CD4-positive, CD25-positive, alpha-beta regulatory T cell (primary cell): ENCODE results near the gene NANOS2. TPM values are rescaled to one million over a fixed set of nuclear protein-coding genes. Genes with fewer than 3 reads are reported as not detected.

Experiments used
- ATAC-seq, 2 donors: fragments of 150-1000 bp; cut with Tn5 transposase; one replicate each; pipeline ENCODE4 v1.10.0; 2021; ENCODE audit warnings: low read depth in 2 of 2, moderate number of reproducible peaks in 2 of 2, moderate library complexity in 1 of 2
- DNase-seq, 3 donors: peaks; one replicate each; pipeline versions ENCODE4 v3.0.0 to v3.0.0-alpha.2; 2012 to 2022; ENCODE audit warnings: mixed read lengths in 1 of 3
- H3K27ac ChIP-seq: one replicate; pipeline ENCODE4 v1.7.0; 2013; ENCODE audit warnings: mild to moderate bottlenecking, low read length; ENCODE audit not compliant: insufficient read depth, poor library complexity, severe bottlenecking
- H3K27me3 ChIP-seq: one replicate; pipeline ENCODE4 v1.7.0; 2013; ENCODE audit warnings: low read length; ENCODE audit not compliant: control insufficient read depth, insufficient read depth
- H3K36me3 ChIP-seq: one replicate; pipeline ENCODE4 v1.7.0; 2013; ENCODE audit warnings: mild to moderate bottlenecking, low read length, moderate library complexity; ENCODE audit not compliant: control insufficient read depth, insufficient read depth
- H3K4me1 ChIP-seq: 2 replicates; pipeline ENCODE4 v1.7.0; 2013; ENCODE audit warnings: mild to moderate bottlenecking, low read length; ENCODE audit not compliant: insufficient read depth, control insufficient read depth, poor library complexity, severe bottlenecking
- H3K4me3 ChIP-seq: one replicate; pipeline ENCODE4 v1.7.0; 2013; ENCODE audit warnings: low read depth, mild to moderate bottlenecking, low read length, moderate library complexity
- H3K9me3 ChIP-seq, 2 experiments: 1 replicate in 1 of 2; 2 replicates in 1 of 2; pipeline ENCODE4 v1.7.0; 2013; ENCODE audit warnings: low read length in 2 of 2, mild to moderate bottlenecking in 1 of 2, moderate library complexity in 1 of 2; ENCODE audit not compliant: control insufficient read depth in 2 of 2
- H3K27ac Mint-ChIP-seq, 3 donors: one replicate each; pipeline ENCODE4 v1.8.0; 2020 to 2022; ENCODE audit warnings: mild to moderate bottlenecking in 3 of 3, mixed read lengths in 3 of 3, moderate library complexity in 2 of 3
- H3K27me3 Mint-ChIP-seq: one replicate; pipeline ENCODE4 v1.8.0; 2022; ENCODE audit warnings: mild to moderate bottlenecking, mixed read lengths
- H3K36me3 Mint-ChIP-seq: one replicate; pipeline ENCODE4 v1.8.0; 2020; ENCODE audit warnings: mixed read lengths
- H3K4me1 Mint-ChIP-seq, 4 donors: one replicate each; pipeline ENCODE4 v1.8.0; 2020 to 2022; ENCODE audit warnings: mixed read lengths in 4 of 4, mild to moderate bottlenecking in 1 of 4
- H3K4me3 Mint-ChIP-seq, 4 donors: one replicate each; pipeline ENCODE4 v1.8.0; 2020 to 2022; ENCODE audit warnings: mild to moderate bottlenecking in 4 of 4, mixed read lengths in 4 of 4, moderate library complexity in 3 of 4
- H3K9me3 Mint-ChIP-seq, 7 donors: one replicate each; pipeline ENCODE4 v1.8.0; 2020 to 2022; ENCODE audit warnings: mixed read lengths in 7 of 7, mild to moderate bottlenecking in 3 of 7, moderate library complexity in 2 of 7
- polyA plus RNA-seq, 4 donors: library from polyadenylated mRNA; unstranded; fragments of 300-500 nt; fragmentation: Illumina TruSeq; gene quantifications; one replicate each; pipeline ENCODE4 v1.2.3, GENCODE V29; 2021
- total RNA-seq: library from RNA; stranded (reverse); gene quantifications from one replicate; pipeline ENCODE4 v1.2.3, GENCODE V29; 2022

NANOS2 gene
- total and polyA plus RNA-seq, 5 donors from 2014 or later = not detected

DNA sequence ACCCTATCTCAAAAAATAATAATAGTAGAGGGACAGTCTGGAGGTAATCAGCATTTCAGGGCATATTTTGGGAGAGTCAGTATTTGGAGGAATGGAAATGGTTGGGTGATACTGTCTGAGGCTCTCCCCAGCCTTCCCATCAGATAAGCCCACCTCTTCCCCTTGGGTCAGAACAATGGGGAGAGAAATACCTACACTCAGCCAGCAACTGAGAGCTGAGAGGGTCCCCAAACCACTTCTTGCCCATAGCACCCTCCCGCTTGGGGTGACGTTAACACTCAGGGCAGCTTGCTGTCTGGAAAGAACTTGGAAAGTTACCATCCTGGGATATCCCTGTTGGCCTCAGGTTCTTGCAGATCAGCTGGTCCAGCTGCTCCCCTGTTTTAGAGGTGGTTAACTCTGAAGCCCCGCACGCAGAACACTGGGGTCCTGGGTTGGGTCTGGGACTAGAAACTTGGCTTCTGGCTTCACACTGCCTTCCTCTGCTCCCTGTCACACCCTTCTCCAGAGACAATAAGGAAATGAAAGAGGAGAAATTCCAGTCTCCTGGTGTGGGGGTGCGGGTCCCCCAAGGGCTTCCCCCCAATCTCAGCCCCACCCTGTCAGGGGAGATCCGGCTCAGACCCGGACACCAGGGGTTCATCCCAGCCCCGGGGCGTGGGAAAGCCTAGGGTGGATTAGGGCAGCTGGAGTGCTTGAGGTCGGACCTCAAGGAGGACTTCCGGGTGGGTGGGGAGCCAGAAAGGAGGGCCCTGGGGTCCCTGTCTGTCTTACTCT, 48.0 kb downstream of the NANOS2 start:
- Histone ChIP-seq H3K27me3 (no peaks in the 10 kb centered on the region), H3K4me1 (peaks cover 25% of the 10 kb centered on the region), H3K36me3 (no peaks in the 10 kb centered on the region), H3K9me3 (no peaks in the 10 kb centered on the region), H3K27ac (no peak overlapping the region), H3K4me3 (no peak overlapping the region)
- Mint-ChIP-seq H3K36me3 (no peaks in the 10 kb centered on the region), H3K9me3 (peaks cover 0 to 5% (median 0%) of the 10 kb centered on the region in 7 donors), H3K27ac (no peak overlapping the region), H3K4me3 (peak overlapping the region in 1 of 4 donors; percentile 20), H3K27me3 (peaks cover 34% of the 10 kb centered on the region), H3K4me1 (peaks cover 0 to 26% (median 13%) of the 10 kb centered on the region in 4 donors)
- no peak for ATAC-seq
- no peak for DNase-seq

DNA sequence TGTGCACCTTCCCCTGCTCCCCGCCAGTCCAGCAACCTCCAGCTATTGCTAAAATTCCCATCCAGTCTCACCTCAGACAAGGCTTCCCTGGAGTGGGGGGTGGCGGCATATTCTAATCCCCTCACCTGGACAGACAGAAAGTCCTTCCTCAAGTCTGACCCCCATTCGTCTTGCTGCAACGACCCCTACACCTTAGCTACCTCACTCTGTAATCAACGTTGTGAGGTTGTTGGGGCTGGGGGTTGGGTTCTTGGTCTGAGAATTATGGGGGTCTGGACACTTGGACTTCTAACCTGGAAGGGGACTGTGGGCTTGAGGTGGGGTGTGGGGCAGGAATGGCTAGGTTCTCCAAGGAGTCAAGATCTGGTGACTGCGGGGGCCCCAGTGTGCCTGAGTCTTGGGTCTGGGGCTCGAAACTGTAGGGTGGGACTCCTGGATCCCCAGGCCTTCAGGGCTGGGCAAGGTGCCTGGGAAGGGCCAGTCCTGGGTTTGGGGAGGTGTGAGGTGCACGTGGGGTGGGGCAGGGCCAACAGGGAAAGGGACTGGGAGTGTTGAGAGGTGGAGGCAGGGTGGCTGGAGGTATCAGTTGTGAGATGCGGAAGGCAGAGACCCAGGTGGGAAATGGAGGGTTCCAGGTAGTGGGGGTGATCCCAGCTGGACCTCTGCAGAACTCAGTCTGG, 49.2 kb downstream of the NANOS2 start:
- peaks cover 0 to 32% (median 19%) of the 10 kb centered on the region in 4 donors for H3K4me1 Mint-ChIP-seq
- H3K9me3 ChIP-seq = no peaks in the 10 kb centered on the region
- H3K27ac ChIP-seq = no peak overlapping the region
- peaks cover 0 to 5% (median 0%) of the 10 kb centered on the region in 7 donors for H3K9me3 Mint-ChIP-seq
- peaks cover 34% of the 10 kb centered on the region for H3K27me3 Mint-ChIP-seq
- ATAC-seq (no peak), DNase-seq (no peak)
- peaks cover 25% of the 10 kb centered on the region for H3K4me1 ChIP-seq
- peak overlapping the region; percentile 3 to 67 (median 30) for H3K4me3 Mint-ChIP-seq
- H3K36me3 Mint-ChIP-seq = no peaks in the 10 kb centered on the region
- peak overlapping the region in 1 of 3 donors; percentile 74 for H3K27ac Mint-ChIP-seq
- H3K36me3 ChIP-seq = peaks cover 2% of the 10 kb centered on the region
- no peaks in the 10 kb centered on the region for H3K27me3 ChIP-seq
- H3K4me3 ChIP-seq = no peak overlapping the region

DNA sequence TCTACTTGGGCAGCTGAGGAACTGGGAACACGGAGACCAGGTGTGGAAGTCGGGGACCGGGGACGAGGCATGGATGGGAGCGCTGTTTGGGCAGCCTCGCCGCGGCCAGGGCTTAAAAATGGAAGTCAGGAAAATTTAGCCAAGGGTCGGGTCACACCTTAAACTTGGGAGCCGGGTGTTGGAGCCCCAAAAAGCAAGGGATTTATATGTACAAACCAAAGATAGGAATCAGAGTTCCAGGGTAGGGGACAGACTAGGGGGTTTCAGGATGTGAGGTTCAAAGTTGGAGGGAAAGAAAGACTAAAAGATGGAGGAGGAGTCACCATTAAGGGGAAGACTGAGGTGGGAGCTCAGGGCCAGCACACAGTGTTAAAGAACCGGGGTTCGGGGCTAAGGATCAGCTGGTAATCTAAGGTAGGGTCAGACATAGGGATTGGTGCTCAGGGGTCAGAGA, 49.9 kb downstream of the NANOS2 start:
- Histone ChIP-seq H3K27me3 (no peaks in the 10 kb centered on the region), H3K27ac (no peak overlapping the region), H3K9me3 (no peaks in the 10 kb centered on the region), H3K4me1 (peaks cover 25% of the 10 kb centered on the region), H3K36me3 (peaks cover 4% of the 10 kb centered on the region), H3K4me3 (no peak overlapping the region)
- DNase-seq (no peak), ATAC-seq (no peak)
- Mint-ChIP-seq H3K36me3 (no peaks in the 10 kb centered on the region), H3K27me3 (peaks cover 34% of the 10 kb centered on the region), H3K4me3 (peak overlapping the region; percentile 4 to 67 (median 66)), H3K27ac (no peak overlapping the region), H3K4me1 (peaks cover 0 to 36% (median 20%) of the 10 kb centered on the region in 4 donors), H3K9me3 (peaks cover 0 to 5% (median 0%) of the 10 kb centered on the region in 7 donors)

DNA sequence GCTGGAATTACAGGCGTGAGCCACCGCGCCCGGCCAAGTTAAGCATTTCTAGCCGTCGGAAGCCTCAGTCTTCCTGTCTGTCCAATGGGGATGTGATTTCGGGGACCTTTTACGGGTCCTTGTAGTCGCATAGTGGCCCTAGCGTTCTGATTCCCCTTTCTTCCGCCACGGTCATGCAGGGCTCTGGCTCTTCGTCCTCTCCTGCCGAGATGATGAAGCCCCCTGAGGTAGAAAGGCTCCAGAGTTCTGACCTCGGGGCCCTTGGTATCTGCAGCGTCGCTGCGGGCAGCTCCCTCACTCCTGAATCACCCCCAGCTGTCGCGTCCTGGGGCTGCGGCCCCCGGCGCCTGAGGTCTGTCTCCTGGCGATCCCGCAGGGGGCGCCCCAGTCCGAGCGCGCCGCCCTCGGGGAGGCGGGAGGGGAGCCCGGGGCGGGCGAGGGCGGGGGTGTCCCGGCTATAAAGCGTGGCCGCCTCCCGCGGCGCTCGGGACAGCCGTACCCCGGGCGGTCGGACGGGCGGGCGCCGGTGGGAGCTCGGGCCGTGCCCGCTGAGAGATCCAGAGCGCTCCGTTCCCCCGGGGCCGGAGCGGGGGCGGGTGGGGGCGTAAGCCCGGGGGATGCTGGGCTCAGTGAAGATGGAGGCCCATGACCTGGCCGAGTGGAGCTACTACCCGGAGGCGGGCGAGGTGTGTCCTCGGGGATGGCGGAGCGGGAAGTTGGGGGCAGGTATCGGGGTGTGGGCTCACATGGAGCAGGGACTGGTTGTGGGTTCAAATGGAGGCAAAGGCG, 50.5 kb downstream of the NANOS2 start, which contains the start of gene FOXA3:
TSS of gene FOXA3 (plus strand) at position 487 of the 789 bp plus-strand sequence. CDS start at position 618, 131 bp downstream.
- peaks cover 10% of the 10 kb centered on the region for H3K36me3 ChIP-seq
- H3K27ac ChIP-seq = no peak within 1 kb of the TSS
- Mint-ChIP-seq H3K36me3 (peaks cover 3% of the 10 kb centered on the region), H3K9me3 (peaks cover 0 to 5% (median 0%) of the 10 kb centered on the region in 7 donors), H3K4me3 (peak within 1 kb of the TSS; percentile 92 to 98 (median 94)), H3K4me1 (peaks cover 0 to 40% (median 20%) of the 10 kb centered on the region in 4 donors), H3K27ac (peak within 1 kb of the TSS; percentile 92 to 96 (median 94)), H3K27me3 (peaks cover 34% of the 10 kb centered on the region)
- no peak for ATAC-seq
- no peaks in the 10 kb centered on the region for H3K9me3 ChIP-seq
- H3K4me1 ChIP-seq = peaks cover 25% of the 10 kb centered on the region
- no peaks in the 10 kb centered on the region for H3K27me3 ChIP-seq
- peak within 1 kb of the TSS; percentile 69 for H3K4me3 ChIP-seq
- DNase-seq = peak; percentile 36 to 60 (median 43)

DNA sequence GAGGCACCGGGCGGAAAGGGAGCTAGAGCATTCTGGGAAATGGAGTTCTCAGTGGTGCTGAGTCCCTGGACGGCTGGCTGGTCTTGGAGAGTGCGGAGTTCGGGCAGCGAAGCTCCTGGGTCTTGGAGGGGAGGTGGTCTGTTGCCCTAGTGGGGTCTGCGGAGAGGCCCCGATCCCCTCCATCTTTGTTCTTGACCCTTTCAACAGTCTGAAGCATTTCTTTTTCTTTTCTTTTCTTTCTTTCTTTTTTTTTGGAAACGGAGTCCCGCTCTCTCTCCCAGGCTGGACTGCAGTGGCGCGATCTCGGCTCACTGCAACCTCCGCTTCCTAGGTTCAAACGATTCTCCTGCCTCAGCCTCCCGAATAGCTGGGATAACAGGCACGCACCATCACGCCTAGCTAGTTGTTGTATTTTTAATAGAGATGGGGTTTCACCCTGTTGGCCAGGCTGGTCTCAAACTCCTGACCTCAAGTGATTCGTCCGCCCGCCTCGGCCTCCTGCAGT, 51.2 kb downstream of the NANOS2 start:
- Mint-ChIP-seq H3K4me3 (peak overlapping the region; percentile 92 to 98 (median 94)), H3K4me1 (peaks cover 0 to 45% (median 20%) of the 10 kb centered on the region in 4 donors), H3K36me3 (peaks cover 4% of the 10 kb centered on the region), H3K9me3 (peaks cover 0 to 5% (median 0%) of the 10 kb centered on the region in 7 donors), H3K27me3 (peaks cover 34% of the 10 kb centered on the region), H3K27ac (peak overlapping the region; percentile 92 to 96 (median 94))
- peak overlapping the region; percentile 69 for H3K4me3 ChIP-seq
- H3K4me1 ChIP-seq = peaks cover 25% of the 10 kb centered on the region
- no peaks in the 10 kb centered on the region for H3K27me3 ChIP-seq
- DNase-seq = no peak
- H3K9me3 ChIP-seq = no peaks in the 10 kb centered on the region
- no peak for ATAC-seq
- H3K36me3 ChIP-seq = peaks cover 14% of the 10 kb centered on the region
- H3K27ac ChIP-seq = no peak overlapping the region

Other genes with a start within 250 kb of the NANOS2 start
- gene GIPR, start 246.6 kb downstream of the NANOS2 start, total RNA-seq = 9.3 TPM
- gene GIPR, start 246.6 kb downstream of the NANOS2 start, polyA plus RNA-seq = under 1 TPM in 3 of 4 donors, not detected in 1; 0.15 to 0.19 (median 0.17) TPM
- 271 TPM for gene SNRPD2, start 222.8 kb downstream of the NANOS2 start, total RNA-seq
- 1,000 to 10,000 TPM; 1,054 to 1,255 (median 1,105) TPM for gene SNRPD2, start 222.8 kb downstream of the NANOS2 start, polyA plus RNA-seq
- gene QPCTL, start 222.1 kb downstream of the NANOS2 start, total RNA-seq = 10.0 TPM
- 1 to 10 TPM in 1 of 4 donors, under 1 TPM in 3; 0.37 to 1.1 (median 0.52) TPM for gene QPCTL, start 222.1 kb downstream of the NANOS2 start, polyA plus RNA-seq
- 26.5 TPM for gene FBXO46, start 183.9 kb downstream of the NANOS2 start, total RNA-seq
- 10 to 100 TPM in 3 of 4 donors, 1 to 10 TPM in 1; 8.0 to 12.0 (median 10.5) TPM for gene FBXO46, start 183.9 kb downstream of the NANOS2 start, polyA plus RNA-seq
- gene MEIOSIN, start 181.3 kb downstream of the NANOS2 start, total RNA-seq = not detected
- gene MEIOSIN, start 181.3 kb downstream of the NANOS2 start, polyA plus RNA-seq = not detected
- 1.3 TPM for gene SIX5, start 145.5 kb downstream of the NANOS2 start, total RNA-seq
- gene SIX5, start 145.5 kb downstream of the NANOS2 start, polyA plus RNA-seq = under 1 TPM in 3 of 4 donors, not detected in 1; 0.17 to 0.31 (median 0.20) TPM
- 68.1 TPM for gene DMPK, start 132.3 kb downstream of the NANOS2 start, total RNA-seq
- 1 to 10 TPM in 3 of 4 donors, under 1 TPM in 1; 0.61 to 1.6 (median 1.5) TPM for gene DMPK, start 132.3 kb downstream of the NANOS2 start, polyA plus RNA-seq
- 63.8 TPM for gene DMWD, start 121.9 kb downstream of the NANOS2 start, total RNA-seq
- gene DMWD, start 121.9 kb downstream of the NANOS2 start, polyA plus RNA-seq = 10 to 100 TPM; 13.5 to 18.3 (median 15.7) TPM
- gene RSPH6A, start 99.5 kb downstream of the NANOS2 start, total RNA-seq = 0.20 TPM
- not detected for gene RSPH6A, start 99.5 kb downstream of the NANOS2 start, polyA plus RNA-seq
- gene SYMPK, start 51.6 kb downstream of the NANOS2 start, total RNA-seq = 87.6 TPM
- 10 to 100 TPM in 2 of 4 donors, 1 to 10 TPM in 2; 5.0 to 13.0 (median 8.6) TPM for gene SYMPK, start 51.6 kb downstream of the NANOS2 start, polyA plus RNA-seq
- not detected for gene FOXA3, start 50.5 kb downstream of the NANOS2 start, total RNA-seq
- gene FOXA3, start 50.5 kb downstream of the NANOS2 start, polyA plus RNA-seq = not detected
- gene IRF2BP1, start 28.6 kb downstream of the NANOS2 start, total RNA-seq = 21.2 TPM
- gene IRF2BP1, start 28.6 kb downstream of the NANOS2 start, polyA plus RNA-seq = 1 to 10 TPM; 4.5 to 6.4 (median 5.4) TPM
- 8.7 TPM for gene MYPOP, start 12.2 kb downstream of the NANOS2 start, total RNA-seq
- under 1 TPM in 3 of 4 donors, not detected in 1; 0.17 to 0.44 (median 0.20) TPM for gene MYPOP, start 12.2 kb downstream of the NANOS2 start, polyA plus RNA-seq
- not detected for gene NOVA2, start 59.1 kb upstream of the NANOS2 start, total RNA-seq
- not detected for gene NOVA2, start 59.1 kb upstream of the NANOS2 start, polyA plus RNA-seq
- 12.6 TPM for gene CCDC61, start 80.7 kb upstream of the NANOS2 start, total RNA-seq
- 10 to 100 TPM in 1 of 4 donors, 1 to 10 TPM in 3; 7.1 to 11.9 (median 8.2) TPM for gene CCDC61, start 80.7 kb upstream of the NANOS2 start, polyA plus RNA-seq
- gene PGLYRP1, start 108.3 kb upstream of the NANOS2 start, total RNA-seq = not detected
- not detected for gene PGLYRP1, start 108.3 kb upstream of the NANOS2 start, polyA plus RNA-seq
- not detected for gene IGFL4, start 126.2 kb upstream of the NANOS2 start, total RNA-seq
- gene IGFL4, start 126.2 kb upstream of the NANOS2 start, polyA plus RNA-seq = not detected
- gene IGFL3, start 209.9 kb upstream of the NANOS2 start, total RNA-seq = not detected
- gene IGFL3, start 209.9 kb upstream of the NANOS2 start, polyA plus RNA-seq = not detected
- gene IGFL2, start 233.5 kb upstream of the NANOS2 start, total RNA-seq = not detected
- under 1 TPM in 3 of 4 donors, not detected in 1; 0.36 to 0.98 (median 0.94) TPM for gene IGFL2, start 233.5 kb upstream of the NANOS2 start, polyA plus RNA-seq